Tibial nerve (tissue), 4 donors: ENCODE results near the gene ARMC3. TPM values are rescaled to one million over a fixed set of nuclear protein-coding genes. Genes with fewer than 3 reads are reported as not detected.

ENCODE experiments used
- DNase-seq, 2 donors: peaks; one replicate each; pipeline ENCODE4 v3.0.0-alpha.2; 2019; ENCODE audit warnings: low spot score in 2 of 2
- H3K27ac ChIP-seq, 4 donors: fragments of 200-600 bp; sonication (generic) in 3 of 4; one replicate each; pipeline ENCODE4 v1.5.1; 2017 to 2019; ENCODE audit warnings: mild to moderate bottlenecking in 1 of 4
- H3K27me3 ChIP-seq, 2 donors: fragments of 200-600 bp; sonication (generic) in 1 of 2; one replicate each; pipeline versions ENCODE4 v1.5.1 to v1.6.0; 2017 to 2019
- H3K36me3 ChIP-seq, 3 donors: fragments of 200-600 bp; sonication (generic); one replicate each; pipeline ENCODE4 v1.5.1; 2018 to 2019
- H3K4me1 ChIP-seq, 4 donors: fragments of 200-600 bp; sonication (generic) in 3 of 4; one replicate each; pipeline ENCODE4 v1.5.1; 2017 to 2019
- H3K4me3 ChIP-seq, 4 donors: fragments of 200-600 bp; sonication (generic) in 3 of 4; one replicate each; pipeline ENCODE4 v1.5.1; 2017 to 2019; ENCODE audit warnings: mild to moderate bottlenecking in 1 of 4, moderate library complexity in 1 of 4
- H3K9me3 ChIP-seq, 4 donors: fragments of 200-600 bp; sonication (generic) in 3 of 4; one replicate each; pipeline ENCODE4 v1.5.1; 2017 to 2019
- EP300 ChIP-seq, 2 donors: sonication (generic); formaldehyde crosslinking; IDR thresholded peaks; one replicate each; pipeline ENCODE4 v1.6.1; 2017; ENCODE audit warnings: antibody characterized with exemption in 2 of 2, mild to moderate bottlenecking in 1 of 2
- POLR2A ChIP-seq, 2 donors: fragments of 450-650 bp; IDR thresholded peaks; one replicate each; pipeline ENCODE4 v1.6.1; 2017; ENCODE audit warnings: antibody characterized with exemption in 2 of 2, mild to moderate bottlenecking in 2 of 2, moderate library complexity in 2 of 2
- WGBS, 2 donors: methylation state at CpG; one replicate each; pipeline ENCODE4 v1.1.5; 2018; 5-methylcytosine and 5-hydroxymethylcytosine counted together
- total RNA-seq, 4 donors: library from RNA; depleted of rRNA; stranded (reverse); fragments of >200 nt; gene quantifications; one replicate each; pipeline ENCODE4 v1.1.0, GENCODE V29; 2016
- TF ChIP-seq, protein P1 (sequence below), 5 experiments: fragments of 200-600 bp in 3 of 5; fragments of 450-650 bp in 2 of 5; sonication (generic) in 3 of 5; IDR thresholded peaks; one replicate each; pipeline ENCODE4 v1.5.1; 2016 to 2019; ENCODE audit warnings: antibody characterized with exemption in 5 of 5, mild to moderate bottlenecking in 3 of 5, moderate library complexity in 2 of 5

The ARMC3 gene
- total RNA-seq, 4 donors from 2014 or later: 0.44 to 3.9 TPM; not detected in 2

DNA sequence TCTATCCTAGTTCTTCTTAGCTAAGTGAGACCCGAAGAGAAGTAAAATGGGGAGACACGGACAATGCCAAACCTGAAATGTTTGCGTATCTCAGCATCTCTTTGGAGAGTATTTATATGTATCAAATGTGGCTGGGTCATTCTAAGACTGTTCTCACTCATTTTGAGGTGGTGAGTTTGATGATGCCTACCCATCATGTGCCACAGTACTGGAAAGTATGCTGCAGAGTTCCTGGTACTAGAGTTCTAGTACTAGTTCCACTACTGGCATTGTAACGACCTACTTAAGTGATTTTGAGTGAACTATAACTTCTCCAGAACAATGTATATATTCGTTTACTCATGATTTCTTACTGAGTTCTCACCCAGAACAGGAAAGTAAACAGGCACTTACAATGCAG, 41.9 kb downstream of the ARMC3 start:
- TF ChIP-seq POLR2A (IDR thresholded peaks at IDR 0.05): no peak
- TF ChIP-seq EP300 (IDR thresholded peaks at IDR 0.05): no peak
- TF ChIP-seq, protein P1, sequence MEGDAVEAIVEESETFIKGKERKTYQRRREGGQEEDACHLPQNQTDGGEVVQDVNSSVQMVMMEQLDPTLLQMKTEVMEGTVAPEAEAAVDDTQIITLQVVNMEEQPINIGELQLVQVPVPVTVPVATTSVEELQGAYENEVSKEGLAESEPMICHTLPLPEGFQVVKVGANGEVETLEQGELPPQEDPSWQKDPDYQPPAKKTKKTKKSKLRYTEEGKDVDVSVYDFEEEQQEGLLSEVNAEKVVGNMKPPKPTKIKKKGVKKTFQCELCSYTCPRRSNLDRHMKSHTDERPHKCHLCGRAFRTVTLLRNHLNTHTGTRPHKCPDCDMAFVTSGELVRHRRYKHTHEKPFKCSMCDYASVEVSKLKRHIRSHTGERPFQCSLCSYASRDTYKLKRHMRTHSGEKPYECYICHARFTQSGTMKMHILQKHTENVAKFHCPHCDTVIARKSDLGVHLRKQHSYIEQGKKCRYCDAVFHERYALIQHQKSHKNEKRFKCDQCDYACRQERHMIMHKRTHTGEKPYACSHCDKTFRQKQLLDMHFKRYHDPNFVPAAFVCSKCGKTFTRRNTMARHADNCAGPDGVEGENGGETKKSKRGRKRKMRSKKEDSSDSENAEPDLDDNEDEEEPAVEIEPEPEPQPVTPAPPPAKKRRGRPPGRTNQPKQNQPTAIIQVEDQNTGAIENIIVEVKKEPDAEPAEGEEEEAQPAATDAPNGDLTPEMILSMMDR (IDR thresholded peaks at IDR 0.05): no peak
- 77 to 91% methylated on average over 5 of the region's 5 CpGs for WGBS, 2 donors
- no peak overlapping the region for H3K27ac ChIP-seq

DNA sequence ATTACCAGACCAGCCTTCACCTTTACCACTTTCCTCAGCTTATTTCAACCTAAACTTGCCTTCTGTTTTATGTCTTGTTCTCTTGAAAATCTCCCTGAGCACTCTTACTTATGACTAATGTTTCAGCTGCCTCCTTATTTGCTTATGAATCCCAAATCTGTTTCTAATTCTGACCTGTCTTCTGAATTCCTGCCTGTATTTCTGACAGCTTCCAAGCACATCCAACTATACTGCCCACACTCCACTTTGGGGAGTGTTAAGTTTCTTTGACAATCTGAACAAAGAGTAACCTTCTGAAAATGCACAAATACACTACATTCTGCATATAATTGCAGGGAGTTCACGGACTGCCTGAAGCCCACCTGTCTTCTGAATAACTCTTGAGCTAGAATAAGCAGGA, 48.7 kb downstream of the ARMC3 start:
- no peaks in the 10 kb centered on the region for H3K4me1 ChIP-seq
- no peaks in the 10 kb centered on the region for H3K9me3 ChIP-seq
- H3K27ac ChIP-seq: no peak overlapping the region
- DNase-seq: no peak
- no peak for TF ChIP-seq EP300 (IDR thresholded peaks at IDR 0.05)
- TF ChIP-seq, protein P1 (IDR thresholded peaks at IDR 0.05): no peak
- no peak for TF ChIP-seq POLR2A (IDR thresholded peaks at IDR 0.05)
- H3K4me3 ChIP-seq: no peak overlapping the region
- WGBS, 2 donors: 90 to 91% methylated on average over 1 of the region's 1 CpG
- no peaks in the 10 kb centered on the region for H3K27me3 ChIP-seq
- no peaks in the 10 kb centered on the region for H3K36me3 ChIP-seq

More for the DNA sequence above, 41.9 kb downstream of the ARMC3 start:
- Histone ChIP-seq H3K9me3 (peaks cover 0 to 4% (median 0%) of the 10 kb centered on the region in 4 donors), H3K27me3 (no peaks in the 10 kb centered on the region), H3K4me3 (no peak overlapping the region), H3K36me3 (no peaks in the 10 kb centered on the region), H3K4me1 (no peaks in the 10 kb centered on the region)
- no peak for DNase-seq

DNA sequence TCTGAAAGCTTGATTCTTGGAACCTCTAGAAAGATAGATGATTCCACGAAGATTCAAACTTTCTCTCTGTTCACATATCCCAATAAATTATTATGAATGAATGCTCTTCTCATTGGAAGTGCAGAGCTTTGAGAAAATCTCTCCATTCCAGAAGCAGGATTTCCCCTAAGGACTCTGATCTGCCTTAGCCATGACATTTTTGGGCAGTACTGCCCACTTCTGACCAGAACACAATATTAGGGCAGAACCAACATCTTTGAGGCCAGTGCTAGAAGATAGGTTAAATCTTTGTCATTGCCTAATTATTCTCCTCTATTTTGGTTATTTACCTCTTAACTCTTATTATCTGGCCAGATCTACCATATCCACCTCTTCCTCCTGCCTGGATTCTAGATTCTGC, 49.9 kb downstream of the ARMC3 start:
- Histone ChIP-seq H3K27me3 (no peaks in the 10 kb centered on the region), H3K36me3 (no peaks in the 10 kb centered on the region), H3K4me3 (no peak overlapping the region), H3K4me1 (no peaks in the 10 kb centered on the region), H3K9me3 (no peaks in the 10 kb centered on the region), H3K27ac (no peak overlapping the region)
- TF ChIP-seq EP300 (IDR thresholded peaks at IDR 0.05): no peak
- TF ChIP-seq, protein P1 (IDR thresholded peaks at IDR 0.05): no peak
- no peak for TF ChIP-seq POLR2A (IDR thresholded peaks at IDR 0.05)
- 88 to 95% methylated on average over 1 of the region's 1 CpG for WGBS, 2 donors
- no peak for DNase-seq

DNA sequence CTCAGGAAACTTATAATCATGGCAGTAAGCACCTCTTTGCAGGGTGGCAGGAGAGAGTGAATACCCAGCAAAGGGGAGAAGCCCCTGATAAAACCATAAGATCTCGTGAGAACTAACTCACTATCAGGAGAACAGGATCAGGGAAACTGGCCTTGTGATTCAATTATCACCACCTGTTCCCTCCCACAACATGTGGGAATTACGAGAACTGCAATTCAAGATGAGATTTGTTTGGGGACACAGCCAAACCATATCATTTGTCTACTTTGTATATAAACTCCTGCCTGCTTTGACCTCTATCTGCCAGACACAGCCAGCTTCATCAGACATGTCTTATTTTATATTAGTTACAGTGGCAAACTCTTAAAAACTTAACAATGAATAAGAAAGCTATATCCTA, 50.4 kb downstream of the ARMC3 start:
- no peak for DNase-seq
- no peaks in the 10 kb centered on the region for H3K9me3 ChIP-seq
- H3K27me3 ChIP-seq: no peaks in the 10 kb centered on the region
- no peak overlapping the region for H3K4me3 ChIP-seq
- H3K36me3 ChIP-seq: no peaks in the 10 kb centered on the region
- WGBS, 2 donors: 79 to 87% methylated on average over 2 of the region's 2 CpGs
- no peak overlapping the region for H3K27ac ChIP-seq
- TF ChIP-seq POLR2A (IDR thresholded peaks at IDR 0.05) (no peak), EP300 (IDR thresholded peaks at IDR 0.05) (no peak)
- TF ChIP-seq, protein P1 (IDR thresholded peaks at IDR 0.05): no peak
- no peaks in the 10 kb centered on the region for H3K4me1 ChIP-seq

DNA sequence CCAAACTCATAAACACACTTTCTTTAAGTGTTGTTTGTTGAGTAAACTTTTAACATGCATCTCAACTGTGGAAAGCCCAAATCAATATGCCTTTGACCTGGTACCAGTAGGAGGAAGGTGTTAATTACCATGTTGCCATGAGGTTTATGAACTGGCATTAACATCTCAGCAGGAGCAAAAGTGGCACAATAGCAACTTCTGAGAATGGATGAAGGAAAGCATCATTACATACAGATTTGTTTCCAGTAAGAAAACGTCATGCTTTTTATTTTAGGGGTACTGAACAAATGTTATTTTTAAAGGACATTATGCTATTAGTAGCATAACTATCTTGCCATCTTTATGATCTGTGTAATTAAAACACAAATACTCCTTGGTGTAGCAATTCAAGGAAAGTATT, 51.1 kb downstream of the ARMC3 start:
- no peaks in the 10 kb centered on the region for H3K27me3 ChIP-seq
- H3K4me1 ChIP-seq: no peaks in the 10 kb centered on the region
- no peaks in the 10 kb centered on the region for H3K36me3 ChIP-seq
- 71 to 84% methylated on average over 1 of the region's 1 CpG for WGBS, 2 donors
- H3K27ac ChIP-seq: no peak overlapping the region
- no peaks in the 10 kb centered on the region for H3K9me3 ChIP-seq
- H3K4me3 ChIP-seq: no peak overlapping the region
- no peak for TF ChIP-seq EP300 (IDR thresholded peaks at IDR 0.05)
- TF ChIP-seq POLR2A (IDR thresholded peaks at IDR 0.05): no peak
- TF ChIP-seq, protein P1 (IDR thresholded peaks at IDR 0.05): no peak
- DNase-seq: no peak
